ENCODE results near the gene GSG1L. TPM values are rescaled to one million over a fixed set of nuclear protein-coding genes. Genes with fewer than 3 reads are reported as not detected.

Gene GSG1L
- total RNA-seq, 1 donor from 2014 or later, result not detected

- Histone ChIP-seq H3K27ac (no peak overlapping the region), H3K36me3 (peaks cover under 1 to 4% of the 10 kb centered on the region in 2 donors), H3K27me3 (no peaks in the 10 kb centered on the region), H3K9me3 (peaks cover 0 to 9% of the 10 kb centered on the region in 2 donors), H3K4me1 (no peaks in the 10 kb centered on the region), H3K4me3 (no peak overlapping the region)
- no peak for DNase-seq (ENCODE audit: low spot score in 2 of 2)
- intact Hi-C loops (cut with DNase I), result no loop called here
- no peak for TF ChIP-seq CTCF (IDR thresholded peaks at IDR 0.05)
These were observed 233.5 kb downstream of the GSG1L start for GRCh38 chr16:27829975-27830374.

GRCh38 chr16:27828671-27829070, 234.8 kb downstream of the GSG1L start:
- DNase-seq (ENCODE audit: low spot score in 2 of 2), result no peak
- H3K27ac ChIP-seq, result no peak overlapping the region
- TF ChIP-seq CTCF (IDR thresholded peaks at IDR 0.05), result no peak
- peaks cover 0 to 5% of the 10 kb centered on the region in 2 donors for H3K9me3 ChIP-seq
- H3K4me3 ChIP-seq, result no peak overlapping the region
- intact Hi-C loops (cut with DNase I), result no loop called here
- H3K27me3 ChIP-seq, result no peaks in the 10 kb centered on the region
- no peaks in the 10 kb centered on the region for H3K4me1 ChIP-seq
- H3K36me3 ChIP-seq, result peaks cover 3 to 4% of the 10 kb centered on the region in 2 donors

GRCh38 chr16:27827765-27828164, 235.7 kb downstream of the GSG1L start:
- intact Hi-C loops (cut with DNase I), result no loop called here
- no peak for TF ChIP-seq CTCF (IDR thresholded peaks at IDR 0.05)
- H3K27me3 ChIP-seq, result no peaks in the 10 kb centered on the region
- H3K4me3 ChIP-seq, result no peak overlapping the region
- no peak for DNase-seq (ENCODE audit: low spot score in 2 of 2)
- H3K27ac ChIP-seq, result no peak overlapping the region
- peaks cover 3 to 4% of the 10 kb centered on the region in 2 donors for H3K36me3 ChIP-seq
- H3K4me1 ChIP-seq, result no peaks in the 10 kb centered on the region
- no peaks in the 10 kb centered on the region for H3K9me3 ChIP-seq

DNA sequence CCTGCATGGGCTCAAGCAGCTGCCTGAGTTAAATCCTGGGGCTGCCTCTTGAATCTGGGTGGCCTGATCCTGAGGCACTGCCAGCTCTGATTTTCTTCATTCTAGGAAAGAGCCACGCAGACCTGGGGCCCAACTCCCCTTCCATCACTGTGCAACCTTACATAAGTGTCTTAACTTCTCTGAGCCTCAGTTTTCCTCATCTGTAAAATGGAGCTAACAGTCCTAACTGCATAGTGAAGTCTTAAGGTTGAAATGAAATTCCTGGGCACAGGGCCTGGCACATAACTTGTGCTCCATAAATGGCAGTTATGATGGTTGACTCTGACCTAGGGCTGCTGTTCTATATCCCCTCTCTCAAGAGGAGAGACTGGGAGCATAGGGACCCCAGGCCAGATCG, 236.6 kb downstream of the GSG1L start:
- intact Hi-C loops (cut with DNase I), result no loop called here
- Histone ChIP-seq H3K4me3 (no peak overlapping the region), H3K9me3 (no peaks in the 10 kb centered on the region), H3K4me1 (no peaks in the 10 kb centered on the region), H3K27ac (no peak overlapping the region), H3K36me3 (peaks cover 3 to 4% of the 10 kb centered on the region in 2 donors), H3K27me3 (no peaks in the 10 kb centered on the region)
- no peak for TF ChIP-seq CTCF (IDR thresholded peaks at IDR 0.05)
- no peak for DNase-seq (ENCODE audit: low spot score in 2 of 2)

DNA sequence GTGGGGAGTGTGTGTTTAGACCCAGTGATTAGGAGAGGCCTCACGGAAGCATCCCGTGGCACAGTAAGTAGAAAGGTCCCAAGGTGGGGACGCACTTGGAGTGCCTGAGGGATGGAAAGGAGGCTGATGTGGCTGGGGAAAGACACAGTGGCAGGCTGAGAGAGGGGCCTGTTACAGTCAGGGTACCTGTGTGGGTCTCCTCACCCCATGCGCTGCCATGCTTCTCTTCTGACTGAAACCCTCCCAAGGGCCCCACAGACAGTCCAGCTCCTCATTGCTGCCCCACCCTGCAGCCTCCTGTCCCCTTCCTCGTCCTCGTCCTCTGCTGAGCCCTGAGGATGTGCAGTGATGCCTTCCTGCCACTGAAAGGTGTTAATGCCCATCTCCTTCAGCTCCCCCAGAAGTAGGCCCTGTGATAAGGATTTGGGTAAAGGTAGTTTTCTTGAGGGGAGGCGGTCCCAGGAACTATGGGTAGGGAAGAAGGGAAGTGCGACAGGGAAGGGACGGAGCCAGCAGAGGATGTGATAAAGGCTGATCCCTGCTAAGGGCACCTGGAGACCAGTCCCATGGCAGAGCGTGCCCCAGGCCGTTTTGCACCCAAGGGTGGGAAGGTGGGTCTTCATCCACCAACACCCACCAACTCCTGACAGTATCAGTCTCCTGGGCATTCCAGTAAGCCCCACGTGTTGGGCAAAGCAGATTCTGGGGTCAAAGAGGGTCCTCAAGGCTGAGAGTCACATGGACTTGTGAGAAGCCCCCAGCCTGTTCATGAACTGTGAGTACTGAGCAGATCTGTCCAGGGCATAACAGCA, 237.2 kb downstream of the GSG1L start:
- no peak for DNase-seq (ENCODE audit: low spot score in 2 of 2)
- intact Hi-C loops (cut with DNase I), result no loop called here

More for the DNA sequence above, 237.2 kb downstream of the GSG1L start:
- no peak overlapping the region for H3K4me3 ChIP-seq
- peaks cover 3 to 4% of the 10 kb centered on the region in 2 donors for H3K36me3 ChIP-seq
- H3K9me3 ChIP-seq, result no peaks in the 10 kb centered on the region
- H3K27ac ChIP-seq, result no peak overlapping the region
- TF ChIP-seq CTCF (IDR thresholded peaks at IDR 0.05), result no peak
- H3K27me3 ChIP-seq, result no peaks in the 10 kb centered on the region
- no peaks in the 10 kb centered on the region for H3K4me1 ChIP-seq
